GM23338 (cell line): ENCODE data around the gene PCDHA3. TPM values are rescaled to one million over a fixed set of nuclear protein-coding genes. Genes with fewer than 3 reads are reported as not detected.

ENCODE experiments used
- ATAC-seq: fragments of 200-7000 bp; cut with Tn5 transposase; 3 replicates; pipeline ENCODE4 v1.9.1; 2020
- DNase-seq: peaks from one replicate; pipeline ENCODE4 v3.0.0-alpha.2; 2015; ENCODE audit warnings: low spot score
- H2AFZ ChIP-seq: fragments of 200-600 bp; sonication (generic); 2 replicates; pipeline ENCODE4 v1.8.0; 2016; ENCODE audit warnings: antibody characterized with exemption, mild to moderate bottlenecking, moderate library complexity
- H3F3A ChIP-seq: fragments of 200-600 bp; sonication (generic); replicated peaks from 2 replicates; pipeline ENCODE4 v1.8.0; 2017; ENCODE audit warnings: antibody characterized with exemption, mixed run types, low read depth
- H3K27ac ChIP-seq: fragments of 200-600 bp; sonication (generic); 2 replicates; pipeline ENCODE4 v1.6.1; 2016; ENCODE audit warnings: low read depth
- H3K27me3 ChIP-seq: fragments of 200-600 bp; sonication (generic); 2 replicates; pipeline ENCODE4 v1.8.0; 2016; ENCODE audit warnings: mild to moderate bottlenecking, mixed run types, moderate library complexity; ENCODE audit not compliant: insufficient read depth
- H3K36me3 ChIP-seq: fragments of 200-600 bp; sonication (generic); 2 replicates; pipeline ENCODE4 v1.8.0; 2016; ENCODE audit warnings: mild to moderate bottlenecking; ENCODE audit not compliant: insufficient read depth
- H3K4me1 ChIP-seq: fragments of 200-600 bp; sonication (generic); 2 replicates; pipeline ENCODE4 v1.8.0; 2016; ENCODE audit warnings: mild to moderate bottlenecking, moderate library complexity; ENCODE audit not compliant: insufficient read depth
- H3K4me2 ChIP-seq: fragments of 200-600 bp; sonication (generic); 2 replicates; pipeline ENCODE4 v1.7.1; 2017; ENCODE audit warnings: mixed run types
- H3K4me3 ChIP-seq: fragments of 200-600 bp; sonication (generic); 2 replicates; pipeline ENCODE4 v1.6.1; 2016; ENCODE audit warnings: mixed run types
- H3K79me2 ChIP-seq: fragments of 200-600 bp; sonication (generic); replicated peaks from 2 replicates; pipeline ENCODE4 v1.8.0; 2017; ENCODE audit warnings: mild to moderate bottlenecking; ENCODE audit not compliant: insufficient read depth
- H3K9me2 ChIP-seq: fragments of 200-600 bp; sonication (generic); 2 replicates; pipeline ENCODE4 v1.8.0; 2017; ENCODE audit not compliant: insufficient read depth
- H4K20me1 ChIP-seq: fragments of 200-600 bp; sonication (generic); replicated peaks from 2 replicates; pipeline ENCODE4 v1.8.0; 2017; ENCODE audit warnings: mild to moderate bottlenecking; ENCODE audit not compliant: insufficient read depth
- H3K27ac Mint-ChIP-seq: 2 replicates; pipeline ENCODE4 v1.8.0; 2020; ENCODE audit warnings: inconsistent platforms, mild to moderate bottlenecking, moderate library complexity, mixed read lengths
- H3K27me3 Mint-ChIP-seq: 3 replicates; pipeline ENCODE4 v1.8.0; 2022; ENCODE audit warnings: low read depth, mild to moderate bottlenecking, moderate library complexity, mixed read lengths, inconsistent platforms; ENCODE audit not compliant: insufficient read depth, poor library complexity
- H3K36me3 Mint-ChIP-seq: 3 replicates; pipeline ENCODE4 v1.8.0; 2021; ENCODE audit warnings: low read depth, mild to moderate bottlenecking, inconsistent platforms, moderate library complexity, mixed read lengths
- H3K4me1 Mint-ChIP-seq: 3 replicates; pipeline ENCODE4 v1.8.0; 2020; ENCODE audit warnings: mild to moderate bottlenecking, inconsistent platforms, mixed read lengths
- H3K4me3 Mint-ChIP-seq: 3 replicates; pipeline ENCODE4 v1.8.0; 2021; ENCODE audit warnings: moderate library complexity, mild to moderate bottlenecking, inconsistent platforms, mixed read lengths
- H3K9me3 Mint-ChIP-seq: 3 replicates; pipeline ENCODE4 v1.8.0; 2020; ENCODE audit warnings: moderate library complexity, mild to moderate bottlenecking, inconsistent platforms, mixed read lengths
- CTCF ChIP-seq, 2 experiments: fragments of 200-600 bp in 1 of 2; sonication (generic) in 1 of 2; conservative IDR thresholded peaks; 2 replicates each; pipeline versions ENCODE4 v1.5.1 to v1.6.1; 2016 to 2017; ENCODE audit warnings: antibody characterized with exemption in 2 of 2, low read depth in 2 of 2, mild to moderate bottlenecking in 2 of 2, moderate library complexity in 1 of 2
- ETS1 ChIP-seq: IDR thresholded peaks from 2 replicates; pipeline ENCODE4 v1.6.1; 2016; ENCODE audit warnings: antibody characterized with exemption
- EZH2 ChIP-seq: fragments of 200-600 bp; sonication (generic); IDR thresholded peaks from one replicate; pipeline ENCODE4 v1.8.0; 2017; ENCODE audit warnings: antibody characterized with exemption, mild to moderate bottlenecking, low read depth; ENCODE audit not compliant: unreplicated experiment
- EZH2phosphoT487 ChIP-seq: fragments of 200-600 bp; sonication (generic); IDR thresholded peaks from one replicate; pipeline ENCODE4 v1.8.1; 2018; ENCODE audit warnings: antibody characterized with exemption; ENCODE audit not compliant: unreplicated experiment
- JUNB ChIP-seq: IDR thresholded peaks from one replicate; pipeline ENCODE4 v1.6.1; 2016; ENCODE audit warnings: antibody characterized with exemption; ENCODE audit not compliant: unreplicated experiment
- NANOG ChIP-seq: IDR thresholded peaks from 2 replicates; pipeline ENCODE4 v1.6.1; 2016; ENCODE audit warnings: antibody characterized with exemption, borderline replicate concordance
- POLR2AphosphoS5 ChIP-seq: IDR thresholded peaks from 2 replicates; pipeline ENCODE4 v1.6.1; 2016; ENCODE audit warnings: antibody characterized with exemption, low read depth
- REST ChIP-seq: IDR thresholded peaks from one replicate; pipeline ENCODE4 v1.6.1; 2018; ENCODE audit warnings: antibody characterized with exemption; ENCODE audit not compliant: unreplicated experiment
- STAT1 ChIP-seq: IDR thresholded peaks from one replicate; pipeline ENCODE4 v1.6.1; 2016; ENCODE audit warnings: antibody characterized with exemption; ENCODE audit not compliant: unreplicated experiment
- ZNF114 ChIP-seq: fragments of 250-450 bp; sonication (Bioruptor Pico); IDR thresholded peaks from 2 replicates; pipeline ENCODE4 v1.5.0; 2020; ENCODE audit warnings: mild to moderate bottlenecking, moderate library complexity
- ZNF331 ChIP-seq: fragments of 250-450 bp; sonication (Bioruptor Pico); IDR thresholded peaks from 2 replicates; pipeline ENCODE4 v1.5.0; 2020; ENCODE audit warnings: low read depth, mild to moderate bottlenecking, moderate library complexity
- ZNF462 ChIP-seq: fragments of 250-450 bp; sonication (Bioruptor Pico); IDR thresholded peaks from 2 replicates; pipeline ENCODE4 v1.5.0; 2020; ENCODE audit warnings: mild to moderate bottlenecking, moderate library complexity
- polyA plus RNA-seq: library from polyadenylated mRNA; unstranded; fragments of >200 nt; fragmentation: Nextera tagmentation; extraction: Ambion mirVana; gene quantifications from 2 replicates; pipeline ENCODE4 v1.2.1, GENCODE V29; 2016
- total RNA-seq: library from RNA; depleted of rRNA; stranded (reverse); fragments of >200 nt; shearing (Covaris generic); gene quantifications from 2 replicates; pipeline ENCODE4 v1.2.3, GENCODE V29; 2014

Gene PCDHA3
- total and polyA plus RNA-seq, 2 experiments from 2014 or later = 0.87 to 4.0 TPM

GRCh38 chr5:140835622-140836510 lies 35.0 kb downstream of the PCDHA3 start:
- no peaks in the 10 kb centered on the region for H3K4me1 Mint-ChIP-seq
- TF ChIP-seq STAT1 = no peak
- TF ChIP-seq EZH2phosphoT487 = no peak
- TF ChIP-seq ZNF114 (CRISPR knock-in tag) = no peak
- TF ChIP-seq ZNF462 = no peak
- TF ChIP-seq NANOG = no peak
- TF ChIP-seq CTCF (conservative IDR thresholded peaks at IDR 0.05; ENCODE audit: low read depth in 2 of 2) = no peak
- no peak for TF ChIP-seq REST
- no peak for TF ChIP-seq ZNF331 (CRISPR knock-in tag)
- no peak for TF ChIP-seq POLR2AphosphoS5
- no peak for TF ChIP-seq EZH2
- TF ChIP-seq JUNB = no peak
- TF ChIP-seq ETS1 = no peak
- no peak for DNase-seq
- H3K9me3 Mint-ChIP-seq = peaks cover 10% of the 10 kb centered on the region
- H2AFZ ChIP-seq = no peak overlapping the region
- H3K27ac ChIP-seq = no peak overlapping the region
- no peak overlapping the region for H3K27ac Mint-ChIP-seq
- no peaks in the 10 kb centered on the region for H3K79me2 ChIP-seq
- peaks cover 24% of the 10 kb centered on the region; the same call in 2 of the 3 replicates for H3K36me3 Mint-ChIP-seq
- no peaks in the 10 kb centered on the region for H3K9me2 ChIP-seq
- H3K27me3 ChIP-seq = no peaks in the 10 kb centered on the region
- ATAC-seq = no peak
- no peak overlapping the region for H3K4me2 ChIP-seq
- H3K4me1 ChIP-seq = no peaks in the 10 kb centered on the region
- H4K20me1 ChIP-seq = no peaks in the 10 kb centered on the region; the same call in 1 of the 2 replicates
- H3K27me3 Mint-ChIP-seq = peaks cover 2% of the 10 kb centered on the region
- H3K36me3 ChIP-seq = peaks cover 4% of the 10 kb centered on the region; the same call in 1 of the 2 replicates
- H3K4me3 Mint-ChIP-seq = no peak overlapping the region
- H3F3A ChIP-seq = no peaks in the 10 kb centered on the region
- H3K4me3 ChIP-seq = no peak overlapping the region
